ENCODE measurements around the gene LIN28B. TPM values are rescaled to one million over a fixed set of nuclear protein-coding genes. Genes with fewer than 3 reads are reported as not detected.
A peak's percentile ranks its signal among the peaks of the same experiment; 100 is the strongest.
"Not testable (repeated sequence)": the region's sequence is repeated elsewhere in the genome, so short reads cannot be mapped to it uniquely, and the experiment has no call there.

LIN28B gene
- total RNA-seq, 1 donor from 2014 or later, result not detected

DNA sequence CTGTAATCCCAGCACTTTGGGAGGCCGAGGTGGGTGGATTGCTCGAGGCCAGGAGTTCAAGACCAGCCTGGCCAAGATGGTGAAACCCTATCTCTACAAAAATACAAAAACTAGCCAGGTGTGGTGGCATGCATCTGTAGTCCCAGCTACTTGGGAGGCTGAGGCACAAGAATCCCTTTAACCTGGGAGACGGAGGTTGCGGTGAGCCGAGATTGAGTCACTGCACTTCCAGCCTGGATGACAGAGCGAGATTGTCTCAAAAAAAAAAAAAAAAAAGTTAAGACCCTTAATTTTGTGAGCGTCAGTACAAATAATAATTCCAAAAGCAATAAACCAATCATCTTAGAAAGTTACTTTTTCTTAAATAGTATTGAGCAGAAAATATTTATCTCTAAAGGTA, 36.7 kb downstream of the LIN28B start:
- DNase-seq; intact Hi-C loops (cut with micrococcal nuclease); ATAC-seq: not testable (repeated sequence)

DNA sequence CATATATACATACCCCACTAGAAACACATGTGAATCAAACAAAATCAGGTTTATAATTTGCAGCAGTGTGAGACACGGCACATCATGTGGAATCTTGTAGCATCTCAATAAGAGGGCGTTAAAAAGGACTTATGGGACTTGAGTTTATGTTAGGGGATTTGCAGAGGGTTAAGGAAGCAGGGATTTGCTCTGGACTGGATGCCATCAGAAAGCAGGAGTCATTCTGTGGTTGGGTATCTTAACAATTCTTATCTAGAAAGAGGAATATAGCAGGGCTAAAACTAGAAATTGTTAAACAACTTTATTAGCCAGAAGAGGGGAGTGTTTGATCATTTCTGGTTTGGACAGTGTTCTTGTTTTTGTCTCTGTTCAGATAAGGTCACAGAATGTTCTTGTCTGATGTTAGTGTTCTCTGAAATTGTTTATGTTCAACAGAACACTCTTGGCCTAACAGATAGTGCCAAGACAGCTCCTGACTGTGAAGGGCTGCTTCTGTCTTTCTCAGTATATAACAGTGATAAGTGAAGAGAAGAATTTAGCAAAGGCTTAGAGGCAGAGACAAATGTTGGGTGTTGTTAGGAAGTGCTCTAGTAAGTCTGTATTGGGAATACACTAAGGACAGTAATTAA, 39.2 kb downstream of the LIN28B start:
- intact Hi-C loops (cut with micrococcal nuclease), result no loop called here
- DNase-seq, result no peak
- peak; percentile 74 for ATAC-seq

DNA sequence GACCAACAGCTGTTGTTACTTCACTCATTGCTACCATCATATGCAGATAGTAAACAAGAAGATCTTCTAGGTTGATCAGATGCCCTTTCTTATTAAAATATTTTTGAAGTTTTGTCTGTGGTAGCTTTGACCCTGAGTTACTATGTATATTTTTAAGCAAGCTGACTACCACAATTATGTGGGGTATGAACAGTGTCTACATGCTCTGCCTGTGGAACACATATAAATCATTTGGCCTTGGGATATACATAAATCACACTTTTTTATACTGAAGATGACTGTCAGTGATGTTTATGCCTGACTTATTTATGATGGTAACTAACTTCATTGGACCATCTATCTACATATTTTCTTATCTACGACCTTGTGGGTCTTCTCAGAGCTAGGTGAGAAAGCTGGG, 44.2 kb downstream of the LIN28B start:
- no peak for DNase-seq
- ATAC-seq, result no peak
- intact Hi-C loops (cut with micrococcal nuclease), result no loop called here

DNA sequence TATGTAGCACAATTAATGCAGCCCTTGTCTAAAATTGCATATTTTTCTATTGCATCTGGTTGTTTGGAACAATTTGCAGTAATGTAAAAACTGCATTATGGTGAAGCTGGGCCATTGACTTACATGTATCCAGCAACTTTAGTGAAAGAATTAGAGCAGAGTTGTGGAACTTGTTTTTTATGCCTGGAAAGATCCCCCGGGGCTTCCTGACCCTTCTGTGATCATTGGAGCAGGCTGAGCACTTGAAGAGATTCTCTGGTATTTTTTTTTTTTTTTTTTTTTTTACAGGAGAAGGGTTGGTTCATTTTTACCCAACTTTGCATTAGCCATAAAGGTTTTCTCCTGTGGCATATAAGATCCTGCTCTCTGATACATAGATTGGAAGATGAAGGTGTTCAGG, 45.0 kb downstream of the LIN28B start:
- intact Hi-C loops (cut with micrococcal nuclease), result no loop called here
- ATAC-seq (no peak), DNase-seq (no peak)

DNA sequence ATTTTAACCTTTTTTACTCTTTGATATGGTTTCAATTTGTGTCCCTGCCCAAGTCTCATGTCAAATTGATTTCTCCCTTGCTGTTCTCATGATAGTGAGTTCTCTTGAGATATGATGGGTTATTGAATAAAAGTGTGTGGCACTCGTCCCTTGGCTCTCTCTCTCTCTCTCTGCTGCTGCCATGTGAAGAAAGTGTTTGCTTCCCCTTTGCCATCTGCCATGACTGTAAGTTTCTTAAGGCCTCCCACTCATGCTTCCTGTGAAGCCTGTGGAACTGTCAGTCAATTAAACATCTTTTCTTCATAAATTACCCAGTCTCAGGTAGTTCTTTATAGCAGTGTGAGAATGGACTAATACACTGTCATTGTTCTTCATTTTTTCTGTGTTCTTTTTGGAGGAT, 48.5 kb downstream of the LIN28B start:
- ATAC-seq (no peak), DNase-seq (no peak)
- intact Hi-C loops (cut with micrococcal nuclease), result no loop called here

DNA sequence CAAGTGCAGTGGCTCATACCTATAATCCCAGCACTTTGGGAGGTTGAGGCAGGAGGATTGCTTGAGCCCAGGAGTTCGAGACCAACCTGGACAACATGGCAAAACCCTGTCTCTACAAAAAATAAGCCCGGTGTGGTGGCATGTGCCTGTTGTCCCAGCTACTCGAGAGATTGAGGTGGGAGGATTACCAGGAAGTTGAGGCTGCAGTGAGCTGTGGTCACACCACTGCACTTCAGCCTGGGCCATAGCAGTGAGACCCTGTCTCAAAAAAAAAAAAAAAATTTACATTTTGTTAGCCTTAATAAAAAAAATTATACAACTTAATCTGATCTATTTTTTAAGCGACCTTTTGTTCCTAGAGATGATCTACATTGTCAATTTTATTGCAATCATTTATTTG, 56.6 kb downstream of the LIN28B start:
- intact Hi-C loops (cut with micrococcal nuclease); DNase-seq; ATAC-seq: not testable (repeated sequence)

DNA sequence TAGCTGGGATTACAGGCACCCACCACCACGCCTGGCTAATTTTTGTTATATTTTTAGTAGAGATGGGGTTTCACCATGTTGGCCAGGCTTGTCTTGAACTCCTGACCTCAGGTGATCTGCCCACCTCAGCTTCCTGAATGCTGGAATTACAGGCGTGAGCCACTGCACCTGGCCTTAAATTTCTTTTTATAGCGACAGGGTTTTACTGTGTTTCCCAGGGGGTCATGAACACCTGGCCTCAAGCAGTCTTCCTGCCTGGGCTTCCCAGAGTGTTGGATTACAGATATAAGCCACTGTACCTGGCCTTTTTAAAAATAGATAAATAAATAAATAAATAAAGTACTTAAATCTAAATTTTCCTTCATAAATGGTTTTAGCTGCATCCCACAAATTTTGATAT, 57.5 kb downstream of the LIN28B start:
- intact Hi-C loops (cut with micrococcal nuclease), result no loop called here
- ATAC-seq, result no peak
- DNase-seq, result no peak

DNA sequence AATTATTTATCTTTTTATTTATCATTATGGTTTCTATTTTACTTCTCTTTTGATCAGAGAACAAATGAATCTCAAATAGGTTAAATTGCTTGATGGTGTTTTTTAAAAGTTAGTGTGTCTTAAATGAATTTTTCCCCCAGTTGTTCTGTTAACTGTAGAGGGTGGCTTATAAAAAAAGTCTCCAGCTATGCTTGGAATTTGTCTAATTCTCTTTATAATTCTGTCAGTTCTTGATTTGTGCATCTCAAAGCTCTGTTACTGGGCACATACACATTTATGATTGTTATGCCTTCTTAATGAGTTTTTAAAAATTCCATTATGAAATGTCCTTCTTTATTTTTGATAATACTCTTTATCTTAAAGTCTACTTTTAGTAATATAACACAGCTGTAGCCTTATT, 58.0 kb downstream of the LIN28B start:
- no peak for DNase-seq
- intact Hi-C loops (cut with micrococcal nuclease), result no loop called here
- ATAC-seq, result no peak

DNA sequence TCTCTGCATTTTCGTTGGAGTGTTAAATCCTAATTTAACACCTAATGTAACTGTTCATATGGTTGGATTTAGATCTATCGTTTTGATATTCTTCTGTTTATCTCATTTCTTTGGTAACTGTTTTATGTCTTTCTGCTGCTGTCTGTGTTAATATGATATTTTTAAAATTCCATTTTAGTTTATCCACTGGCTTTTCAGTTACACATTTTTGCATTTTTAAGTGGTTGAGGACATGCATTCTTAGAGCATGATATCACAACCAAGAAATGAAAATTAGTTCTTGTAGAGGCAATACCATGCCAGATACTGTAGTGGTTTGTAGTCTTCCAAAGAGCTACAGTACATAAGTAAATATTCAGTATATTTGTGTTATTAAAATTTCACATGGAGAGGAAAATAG, 58.6 kb downstream of the LIN28B start:
- intact Hi-C loops (cut with micrococcal nuclease), result no loop called here
- DNase-seq, result no peak
- no peak for ATAC-seq

DNA sequence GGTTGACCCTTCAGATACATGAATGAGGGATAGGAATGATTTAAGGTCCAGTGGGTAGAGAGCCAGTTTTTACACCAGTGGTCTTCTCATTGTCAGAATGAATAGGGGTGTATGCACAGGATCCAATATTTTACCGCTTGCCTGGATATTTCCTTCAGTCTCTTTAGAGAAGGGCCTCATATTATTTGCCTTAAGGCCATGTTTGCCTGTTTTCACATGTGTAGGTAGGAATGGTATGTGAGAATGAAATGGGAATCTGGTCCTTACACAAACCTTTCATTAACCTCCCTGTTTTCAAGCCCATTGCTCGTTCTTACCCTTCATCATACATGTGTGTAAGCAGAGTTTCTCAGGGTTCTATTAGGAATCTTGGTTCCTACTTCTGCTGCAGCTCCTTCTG, 62.4 kb downstream of the LIN28B start:
- ATAC-seq, result no peak
- intact Hi-C loops (cut with micrococcal nuclease), result no loop called here
- DNase-seq, result no peak

DNA sequence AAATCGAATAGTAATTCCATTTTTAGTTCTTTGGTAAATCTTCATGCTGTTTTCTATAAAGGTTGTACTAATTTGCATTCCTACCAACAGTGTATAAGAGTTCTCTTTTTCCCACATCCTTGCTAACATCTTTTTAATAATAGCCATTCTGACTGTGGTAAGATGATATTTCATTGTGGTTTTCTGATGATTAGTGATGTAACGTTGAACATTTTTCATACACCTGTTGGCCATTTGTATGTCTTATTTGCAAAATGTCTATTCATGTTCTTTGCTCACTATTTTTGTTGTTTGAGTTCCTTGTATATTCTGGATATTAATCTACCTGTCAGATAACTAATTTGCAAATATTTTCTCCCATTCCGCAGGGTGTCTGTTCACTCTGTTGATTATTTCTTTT, 64.5 kb downstream of the LIN28B start:
- no peak for ATAC-seq
- DNase-seq, result no peak
- intact Hi-C loops (cut with micrococcal nuclease), result no loop called here

DNA sequence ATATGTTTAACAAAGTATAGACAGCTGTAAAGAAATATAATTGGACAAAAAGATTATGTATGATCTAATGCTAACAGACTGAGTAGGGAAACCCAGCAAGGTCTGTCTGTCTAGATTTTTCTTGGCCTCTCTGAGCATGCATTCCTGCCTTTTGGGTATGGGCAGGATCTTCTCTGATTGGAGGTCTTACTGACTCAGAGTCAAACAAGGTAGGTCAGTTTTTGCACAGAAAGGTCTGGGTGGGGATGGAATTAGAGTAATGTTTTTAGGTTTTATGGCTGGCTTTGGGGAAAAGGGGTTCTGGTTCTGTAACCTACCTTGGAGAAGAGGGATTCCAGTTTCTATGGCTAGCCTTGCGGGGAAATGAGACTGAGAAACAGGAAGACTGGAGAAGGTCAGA, 65.5 kb downstream of the LIN28B start:
- no peak for DNase-seq
- intact Hi-C loops (cut with micrococcal nuclease), result no loop called here
- no peak for ATAC-seq

DNA sequence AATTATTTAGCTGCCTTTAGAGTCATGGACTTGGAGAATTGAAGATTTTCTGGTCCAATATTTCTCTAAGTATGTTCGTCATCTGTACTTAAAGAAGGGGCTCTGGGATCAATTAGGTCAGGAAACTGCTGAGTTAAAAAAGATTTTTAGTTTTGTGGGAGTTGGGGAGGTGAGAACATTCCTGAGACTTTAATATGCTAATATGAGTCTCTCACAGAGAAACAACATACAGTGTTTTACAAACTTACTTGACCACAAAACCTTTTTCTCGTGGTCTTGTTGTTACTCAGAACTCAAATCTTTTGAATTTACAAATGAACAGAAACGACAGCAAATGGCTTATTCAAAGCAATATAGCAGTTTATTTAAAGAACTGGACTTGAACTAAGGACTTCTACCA, 67.9 kb downstream of the LIN28B start:
- ATAC-seq (no peak), DNase-seq (no peak)
- intact Hi-C loops (cut with micrococcal nuclease), result no loop called here

DNA sequence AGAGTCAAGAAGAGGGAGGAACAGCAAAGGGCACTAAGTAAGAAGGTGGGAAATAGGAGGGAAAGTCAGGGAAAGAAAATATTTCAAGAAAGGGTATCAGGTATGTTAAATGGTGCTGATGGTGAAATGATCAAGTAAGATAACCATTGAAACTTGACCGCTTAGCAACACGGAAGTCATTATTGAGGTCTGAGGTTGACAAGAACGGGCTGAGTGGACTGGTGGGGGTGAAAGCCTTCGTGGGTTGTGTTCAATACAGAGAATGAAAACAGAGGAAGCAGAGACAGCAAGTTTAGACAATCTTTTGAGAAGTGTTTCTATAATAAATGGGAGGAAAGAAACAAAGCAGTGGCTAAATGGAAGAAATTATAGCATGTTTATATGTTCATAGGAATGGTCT, 72.0 kb downstream of the LIN28B start:
- DNase-seq (no peak), ATAC-seq (no peak)
- intact Hi-C loops (cut with micrococcal nuclease), result no loop called here

DNA sequence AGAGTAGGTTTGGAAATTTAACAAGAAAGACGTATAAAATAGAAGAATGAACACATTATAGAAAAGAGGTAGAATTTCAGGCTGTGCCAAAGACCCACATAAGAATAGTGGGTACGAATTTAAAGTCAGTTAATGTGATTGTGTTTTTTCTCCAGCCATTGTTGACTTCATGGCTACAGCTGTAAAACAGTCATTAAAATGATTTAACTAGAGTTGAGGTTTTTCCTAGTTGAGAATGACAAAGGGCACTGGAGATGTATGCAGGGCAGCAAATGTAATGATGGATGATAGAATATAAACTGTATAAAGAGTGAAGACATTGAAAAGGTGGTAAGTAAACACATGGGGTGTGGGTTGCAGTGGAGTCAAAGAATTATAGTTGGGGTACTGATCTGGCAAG, 72.7 kb downstream of the LIN28B start:
- intact Hi-C loops (cut with micrococcal nuclease), result no loop called here
- ATAC-seq, result no peak
- no peak for DNase-seq

DNA sequence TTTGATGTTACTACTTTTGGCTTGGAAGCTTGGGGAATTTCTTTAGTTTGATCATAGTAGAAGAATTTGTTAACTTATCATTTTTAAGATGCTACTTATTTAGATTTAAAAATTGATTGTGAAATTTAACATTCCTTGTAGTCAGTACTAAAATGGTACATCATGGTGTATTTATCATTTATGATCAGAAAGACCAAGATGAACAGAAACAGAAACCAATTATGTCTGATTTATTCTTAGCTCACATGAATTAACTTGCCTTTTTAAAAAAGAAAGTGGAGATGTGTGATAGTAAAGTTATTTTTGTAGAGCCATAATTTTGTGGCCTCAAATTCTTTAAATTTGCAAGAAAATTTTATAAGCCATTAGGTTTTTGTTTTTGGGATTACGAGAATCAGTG, 77.6 kb downstream of the LIN28B start:
- DNase-seq, result no peak
- intact Hi-C loops (cut with micrococcal nuclease), result loop anchor here (10.0 kb wide), 1 partner anchor 250 kb away; no protein-coding TSS in a partner anchor
- no peak for ATAC-seq

DNA sequence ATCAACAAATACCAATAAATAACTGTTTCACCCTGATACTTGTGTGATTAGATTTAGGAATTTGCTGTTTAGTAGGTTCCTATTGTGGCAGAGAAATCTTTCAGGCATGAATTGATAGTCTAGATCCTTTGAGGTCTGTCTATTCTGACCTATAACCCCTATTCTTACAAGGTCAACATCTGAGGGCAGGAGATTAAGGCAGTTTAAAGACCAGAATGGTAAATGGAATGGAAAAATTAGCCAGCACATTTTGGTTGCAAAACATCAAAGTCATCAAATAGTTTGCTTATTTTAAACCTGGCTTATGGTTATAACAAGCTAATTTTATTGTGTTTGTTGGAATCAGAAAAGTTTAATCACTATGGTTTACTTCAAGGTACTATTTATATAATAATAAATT, 78.4 kb downstream of the LIN28B start:
- ATAC-seq, result no peak

DNA sequence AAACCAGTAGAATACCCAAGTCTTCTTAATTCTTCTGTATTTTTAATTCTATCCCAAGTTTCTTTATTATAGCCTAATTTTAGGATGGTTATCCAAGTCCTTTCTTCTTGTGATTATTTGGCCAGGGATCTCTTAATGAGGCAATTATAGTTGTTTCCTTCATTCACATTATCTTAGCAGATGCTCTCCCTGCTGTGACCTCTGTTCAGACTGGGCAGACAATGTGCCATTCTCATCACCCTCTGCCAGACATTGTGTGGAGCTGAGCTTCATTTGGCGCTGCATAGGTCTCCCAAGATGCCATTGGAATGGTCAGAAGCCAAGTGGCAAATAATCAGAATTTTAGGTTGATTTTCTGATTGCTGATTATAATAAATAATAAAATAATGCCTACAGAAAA, 79.4 kb downstream of the LIN28B start:
- ATAC-seq, result no peak
- intact Hi-C loops (cut with micrococcal nuclease), result loop anchor here (10.0 kb wide), 1 partner anchor 248 kb away; no protein-coding TSS in a partner anchor
- DNase-seq, result no peak

More for the DNA sequence above, 78.4 kb downstream of the LIN28B start:
- DNase-seq, result no peak
- intact Hi-C loops (cut with micrococcal nuclease), result loop anchor here (10.0 kb wide), 1 partner anchor 250 kb away; no protein-coding TSS in a partner anchor

DNA sequence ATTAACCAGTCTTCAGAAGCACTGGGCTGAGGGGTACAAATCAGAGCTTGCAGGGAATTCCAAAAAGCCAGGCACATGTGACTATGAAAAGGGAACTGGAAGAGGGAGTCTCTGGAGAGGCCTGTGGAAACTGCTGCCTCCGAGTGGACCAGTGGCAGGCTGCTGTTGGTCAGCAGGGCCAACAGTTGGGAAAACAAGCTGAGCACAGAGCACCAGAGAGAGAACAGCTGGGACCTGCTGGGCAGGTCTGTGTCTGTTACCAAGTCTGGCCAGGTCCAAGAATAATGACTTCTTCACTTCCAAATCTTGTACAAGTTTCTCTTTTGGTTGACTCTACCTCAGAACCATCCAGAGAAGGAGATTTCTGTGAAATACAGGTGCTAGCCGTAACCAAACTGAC, 81.4 kb downstream of the LIN28B start:
- ATAC-seq (peak; percentile 52), DNase-seq (peak; percentile 30)
- intact Hi-C loops (cut with micrococcal nuclease), result loop anchor here (10.0 kb wide), 1 partner anchor 247 kb away; no protein-coding TSS in a partner anchor

DNA sequence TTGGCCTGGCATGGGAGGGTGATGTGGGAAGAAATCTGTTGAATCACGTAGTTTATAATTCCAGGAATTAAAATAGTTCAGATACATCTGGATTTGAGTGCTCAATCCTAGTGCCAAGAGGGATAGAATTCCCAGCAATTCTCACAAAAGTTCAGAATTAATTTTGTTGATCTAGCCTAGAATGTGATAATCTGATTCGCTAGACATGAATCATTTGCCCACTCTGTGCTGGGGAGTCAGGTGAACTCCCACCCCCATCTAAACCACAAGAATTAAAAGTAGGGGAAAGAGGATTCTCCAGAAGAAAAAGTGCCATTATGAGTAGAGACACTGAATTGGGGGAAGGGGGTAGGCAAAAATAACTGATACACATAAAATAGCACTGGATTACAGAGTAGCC, 85.0 kb downstream of the LIN28B start:
- ATAC-seq (no peak), DNase-seq (no peak)
- intact Hi-C loops (cut with micrococcal nuclease), result no loop called here

DNA sequence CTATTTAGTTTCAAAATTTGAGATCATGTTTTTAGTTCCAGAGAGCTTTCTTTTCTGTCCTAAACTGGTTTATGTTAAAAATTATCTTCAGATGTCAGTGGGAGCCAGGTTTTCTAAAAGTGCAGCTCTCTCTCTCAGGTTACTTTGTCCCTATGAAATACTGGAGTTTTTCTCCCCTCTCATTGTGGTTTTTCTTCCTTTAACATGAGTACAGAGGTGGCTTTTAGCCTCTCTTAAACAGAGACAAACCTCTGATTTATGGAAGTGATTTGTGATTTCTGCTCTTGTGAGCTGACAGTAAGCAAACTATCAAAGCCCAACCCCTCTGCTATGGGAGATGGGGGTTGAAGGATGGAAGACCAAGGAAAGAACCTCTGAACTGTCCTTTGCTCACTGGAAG, 85.7 kb downstream of the LIN28B start:
- DNase-seq, result no peak
- ATAC-seq, result no peak
- intact Hi-C loops (cut with micrococcal nuclease), result no loop called here

DNA sequence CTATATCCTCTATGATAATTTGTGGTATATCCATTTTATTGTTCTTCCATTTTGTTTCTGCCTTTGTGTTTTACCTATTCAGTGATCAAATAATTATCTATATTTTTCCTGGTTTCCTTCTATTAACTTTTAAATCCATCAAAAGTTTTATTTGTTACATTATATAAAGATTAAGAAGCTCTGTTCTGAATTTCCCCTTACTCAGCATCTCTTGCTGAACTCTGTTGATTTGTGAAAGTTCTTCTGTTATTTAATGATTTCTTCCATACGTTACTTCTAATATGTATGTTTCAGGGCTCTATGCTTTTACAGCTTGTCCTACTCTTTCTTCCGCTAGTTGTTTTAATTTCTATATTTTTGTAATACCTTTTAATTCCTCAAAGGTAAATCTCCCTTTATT, 87.1 kb downstream of the LIN28B start:
- ATAC-seq (no peak), DNase-seq (no peak)
- intact Hi-C loops (cut with micrococcal nuclease), result no loop called here

All from left ventricle myocardium superior (tissue), 1 donor.